Prostate gland (tissue), 2 donors: Measurements from ENCODE around the gene KMT2A. TPM values are rescaled to one million over a fixed set of nuclear protein-coding genes. Genes with fewer than 3 reads are reported as not detected.

Source experiments
- DNase-seq: peaks from one replicate; pipeline ENCODE4 v3.0.0-alpha.2; 2019; ENCODE audit warnings: low spot score
- H3K27ac ChIP-seq, 2 donors: fragments of 200-600 bp; sonication (generic); 2 replicates each; pipeline ENCODE4 v1.5.1; 2017 to 2019
- H3K27me3 ChIP-seq: fragments of 200-600 bp; sonication (generic); replicated peaks from 2 replicates; pipeline ENCODE4 v1.5.1; 2019; ENCODE audit not compliant: insufficient read depth
- H3K36me3 ChIP-seq, 2 donors: fragments of 200-600 bp; sonication (generic); 1 replicate in 1 of 2; 2 replicates in 1 of 2; pipeline versions ENCODE4 v1.5.1 to v1.8.1; 2017 to 2019
- H3K4me1 ChIP-seq: fragments of 200-600 bp; sonication (generic); replicated peaks from 2 replicates; pipeline ENCODE4 v1.5.1; 2019
- H3K4me3 ChIP-seq, 2 donors: fragments of 200-600 bp; sonication (generic); 2 replicates each; pipeline ENCODE4 v1.5.1; 2017 to 2019
- H3K9me3 ChIP-seq: fragments of 200-600 bp; sonication (generic); 2 replicates; pipeline ENCODE4 v1.5.1; 2017
- CTCF ChIP-seq, 4 experiments: fragments of 200-600 bp in 2 of 4; fragments of 450-650 bp in 2 of 4; sonication (generic) in 2 of 4; IDR thresholded peaks; 1 replicate in 3 of 4; 2 replicates in 1 of 4; pipeline ENCODE4 v1.5.1; 2016 to 2019; ENCODE audit warnings: antibody characterized with exemption in 4 of 4, mild to moderate bottlenecking in 2 of 4, moderate library complexity in 2 of 4
- POLR2A ChIP-seq: fragments of 450-650 bp; IDR thresholded peaks from one replicate; pipeline ENCODE4 v1.6.1; 2016; ENCODE audit warnings: antibody characterized with exemption, mild to moderate bottlenecking
- POLR2AphosphoS5 ChIP-seq: sonication (generic); formaldehyde crosslinking; IDR thresholded peaks from one replicate; pipeline ENCODE4 v1.6.1; 2017; ENCODE audit warnings: antibody characterized with exemption
- WGBS: methylation state at CpG from one replicate; pipeline ENCODE4 v1.1.5; 2018; 5-methylcytosine and 5-hydroxymethylcytosine counted together
- intact Hi-C: fragments of 100-400 bp; cut with DNase I; formaldehyde crosslinking; loops from one replicate; pipeline ENCODE4 v1.14.2; 2022
- total RNA-seq, 2 donors: library from RNA; depleted of rRNA; stranded (reverse); fragments of >200 nt; gene quantifications; one replicate each; pipeline ENCODE4 v1.1.0, GENCODE V29; 2016

KMT2A gene
- total RNA-seq, 2 donors from 2014 or later = 82.6 to 89.0 TPM

DNA sequence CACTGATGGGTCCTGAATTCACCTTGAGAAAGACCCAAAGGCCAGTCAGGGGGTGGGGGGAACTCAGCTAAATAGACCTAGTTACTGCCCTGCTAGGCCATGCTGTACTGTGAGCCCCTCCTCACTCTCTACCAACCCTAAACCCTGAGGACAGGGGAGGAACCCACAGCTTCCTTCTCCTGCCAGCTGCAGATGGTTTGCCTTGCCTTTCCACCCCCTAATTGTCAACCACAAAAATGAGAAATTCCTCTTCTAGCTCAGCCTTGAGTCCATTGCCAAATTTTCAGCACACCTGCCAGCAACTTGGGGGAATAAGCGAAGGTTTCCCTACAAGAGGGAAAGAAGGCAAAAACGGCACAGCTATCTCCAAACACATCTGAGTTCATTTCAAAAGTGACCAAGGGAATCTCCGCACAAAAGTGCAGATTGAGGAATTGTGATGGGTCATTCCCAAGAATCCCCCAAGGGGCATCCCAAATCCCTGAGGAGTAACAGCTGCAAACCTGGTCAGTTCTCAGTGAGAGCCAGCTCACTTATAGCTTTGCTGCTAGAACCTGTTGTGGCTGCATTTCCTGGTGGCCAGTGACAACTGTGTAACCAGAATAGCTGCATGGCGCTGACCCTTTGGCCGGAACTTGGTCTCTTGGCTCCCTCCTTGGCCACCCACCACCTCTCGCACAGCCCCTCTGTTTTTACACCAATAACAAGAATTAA is 88.6 kb downstream of the KMT2A start:
- 77% methylated on average over 6 of the region's 6 CpGs for WGBS
- peaks cover 5% of the 10 kb centered on the region for H3K4me1 ChIP-seq
- H3K4me3 ChIP-seq = no peak overlapping the region
- H3K9me3 ChIP-seq = no peaks in the 10 kb centered on the region
- H3K36me3 ChIP-seq = peaks cover 3 to 13% of the 10 kb centered on the region in 2 donors
- H3K27me3 ChIP-seq = no peaks in the 10 kb centered on the region
- DNase-seq = no peak
- H3K27ac ChIP-seq = no peak overlapping the region
- no peak for TF ChIP-seq CTCF (IDR thresholded peaks at IDR 0.05)
- no peak for TF ChIP-seq POLR2A
- TF ChIP-seq POLR2AphosphoS5 = no peak
- intact Hi-C loops = no loop called here

DNA sequence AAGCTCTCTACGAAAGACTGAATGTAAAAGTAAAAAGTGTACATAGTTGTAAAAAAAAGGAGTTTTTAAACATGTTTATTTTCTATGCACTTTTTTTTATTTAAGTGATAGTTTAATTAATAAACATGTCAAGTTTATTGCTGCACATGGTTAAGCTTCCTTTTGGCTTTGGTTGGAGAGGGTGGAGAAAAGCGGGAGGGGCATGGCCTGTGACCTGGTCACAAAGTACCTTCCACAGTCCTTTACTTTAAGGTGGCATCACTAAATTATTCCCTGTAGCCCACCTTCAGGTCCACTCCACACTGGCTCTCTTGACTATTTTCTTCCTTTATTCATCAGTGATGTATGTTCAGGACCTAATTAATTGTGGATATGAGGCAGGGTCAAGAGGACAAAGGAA is 90.4 kb downstream of the KMT2A start:
- H3K27ac ChIP-seq = no peak overlapping the region
- WGBS = 69% methylated on average over 2 of the region's 2 CpGs
- TF ChIP-seq CTCF (IDR thresholded peaks at IDR 0.05) (no peak), POLR2A (no peak), POLR2AphosphoS5 (no peak)
- H3K27me3 ChIP-seq = no peaks in the 10 kb centered on the region
- peaks cover 10% of the 10 kb centered on the region for H3K4me1 ChIP-seq
- H3K36me3 ChIP-seq = no peaks in the 10 kb centered on the region
- H3K9me3 ChIP-seq = no peaks in the 10 kb centered on the region
- intact Hi-C loops = no loop called here
- no peak overlapping the region for H3K4me3 ChIP-seq
- no peak for DNase-seq

DNA sequence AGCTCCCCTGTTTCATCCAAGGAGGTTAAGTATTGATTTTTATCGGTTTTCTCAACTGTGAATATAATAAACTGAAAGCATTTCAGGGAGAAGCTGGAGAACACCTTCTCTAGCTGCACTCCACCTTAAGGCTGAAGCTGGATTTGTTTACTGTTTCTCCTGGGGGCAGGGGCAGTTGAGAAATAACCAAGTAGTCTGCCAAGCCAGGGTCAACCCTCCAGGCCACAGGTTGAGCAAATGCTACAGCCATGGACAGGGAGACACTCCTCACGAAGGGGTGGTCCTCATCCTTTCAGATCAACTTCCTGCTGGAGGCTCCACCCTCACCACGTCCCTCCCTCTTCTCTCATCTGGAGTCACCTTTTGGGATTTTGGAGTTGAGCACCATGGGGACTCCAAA is 90.8 kb downstream of the KMT2A start, which contains the start of gene TTC36:
Gene TTC36, plus strand, starts transcription at position 366 of the 400 bp plus-strand sequence. Its CDS starts 21 bp downstream, at position 387.
- Histone ChIP-seq H3K9me3 (no peaks in the 10 kb centered on the region), H3K36me3 (no peaks in the 10 kb centered on the region), H3K27ac (no peak within 1 kb of the TSS), H3K27me3 (no peaks in the 10 kb centered on the region), H3K4me1 (peaks cover 10% of the 10 kb centered on the region), H3K4me3 (no peak within 1 kb of the TSS)
- 60% methylated on average over 3 of the region's 3 CpGs for WGBS
- no peak for TF ChIP-seq CTCF (IDR thresholded peaks at IDR 0.05)
- no peak for TF ChIP-seq POLR2A
- no peak for TF ChIP-seq POLR2AphosphoS5
- DNase-seq = no peak
- intact Hi-C loops = no loop called here

DNA sequence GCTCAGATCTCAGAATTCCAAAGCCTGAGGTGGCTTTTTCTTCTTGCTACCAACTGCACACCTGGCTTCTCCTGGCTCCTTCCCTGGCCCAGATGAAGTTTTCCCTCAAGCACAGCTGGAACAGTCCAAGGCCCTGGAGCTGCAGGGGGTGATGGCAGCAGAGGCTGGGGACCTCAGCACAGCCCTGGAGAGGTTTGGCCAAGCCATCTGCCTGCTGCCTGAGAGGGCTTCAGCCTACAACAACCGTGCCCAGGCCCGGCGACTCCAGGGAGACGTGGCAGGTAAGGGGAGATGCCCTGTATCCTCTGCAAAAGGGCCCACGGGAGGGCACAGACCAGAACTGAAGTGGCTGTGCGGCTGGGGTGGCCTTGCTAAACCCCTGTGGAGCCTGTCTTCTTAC is 92.2 kb downstream of the KMT2A start:
- Histone ChIP-seq H3K4me3 (no peak overlapping the region), H3K27me3 (no peaks in the 10 kb centered on the region), H3K27ac (no peak overlapping the region), H3K4me1 (peaks cover 10% of the 10 kb centered on the region), H3K9me3 (no peaks in the 10 kb centered on the region), H3K36me3 (no peaks in the 10 kb centered on the region)
- intact Hi-C loops = no loop called here
- TF ChIP-seq POLR2A = no peak
- TF ChIP-seq CTCF (IDR thresholded peaks at IDR 0.05) = no peak
- TF ChIP-seq POLR2AphosphoS5 = no peak
- WGBS = 89% methylated on average over 6 of the region's 6 CpGs
- DNase-seq = no peak

DNA sequence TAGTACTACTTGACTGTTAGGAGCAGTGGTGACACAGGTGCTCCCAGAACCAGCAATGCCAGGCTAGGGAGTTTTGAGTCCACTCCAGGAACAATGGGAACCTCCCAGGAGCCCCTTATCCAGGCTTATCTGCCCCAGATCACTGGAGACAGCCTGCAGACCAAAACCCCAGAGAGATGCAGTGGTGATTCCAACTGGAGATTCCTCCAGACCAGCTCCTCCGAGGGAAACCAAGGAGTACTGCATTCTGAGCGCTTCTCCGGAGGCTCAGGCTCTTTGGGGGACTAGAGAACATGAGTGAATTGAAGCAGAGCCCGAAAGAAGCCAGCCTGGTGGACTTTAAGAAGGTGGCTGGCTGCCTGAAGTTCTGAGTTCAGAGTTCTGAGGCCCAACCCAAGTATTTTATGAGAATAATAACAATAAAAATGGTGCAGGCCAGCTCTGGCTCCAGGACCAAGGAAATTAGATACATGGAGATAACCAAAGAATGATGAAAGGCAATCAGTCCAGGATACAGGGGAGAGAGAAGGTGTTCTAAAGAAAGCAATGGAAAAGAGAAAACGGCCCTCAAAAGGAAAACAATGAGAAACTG is 93.4 kb downstream of the KMT2A start:
- intact Hi-C loops = loop anchor here (5.0 kb wide), 1 partner anchor 38 kb away; the partner anchor contains the start of gene IFT46
- peaks cover 10% of the 10 kb centered on the region for H3K4me1 ChIP-seq
- H3K27me3 ChIP-seq = no peaks in the 10 kb centered on the region
- H3K27ac ChIP-seq = peak overlapping the region in 1 of 2 donors; percentile 70
- no peaks in the 10 kb centered on the region for H3K9me3 ChIP-seq
- DNase-seq = no peak
- WGBS = 51% methylated on average over 5 of the region's 5 CpGs
- no peaks in the 10 kb centered on the region for H3K36me3 ChIP-seq
- TF ChIP-seq CTCF (IDR thresholded peaks at IDR 0.05) = no peak
- no peak for TF ChIP-seq POLR2A
- no peak for TF ChIP-seq POLR2AphosphoS5
- peak overlapping the region in 1 of 2 donors; percentile 62 for H3K4me3 ChIP-seq
